Stimulated activated CD4-positive, alpha-beta T cell treated with anti-CD3 and anti-CD28 coated beads, Interleukin-4, amount 100 ng/mL, for 1 hour (primary cell): ENCODE data around the gene NEDD9.

Experiments used
- DNase-seq: peaks from one replicate; pipeline ENCODE4 v3.0.0-alpha.2; 2020

NEDD9 gene

GRCh38 chr6:11139051-11139960, 93.2 kb downstream of the NEDD9 start:
- DNase-seq: no peak

- no peak for DNase-seq
These were observed 95.7 kb downstream of the NEDD9 start for GRCh38 chr6:11136809-11137208.
